ENCODE measurements around the gene COL28A1. TPM values are rescaled to one million over a fixed set of nuclear protein-coding genes. Genes with fewer than 3 reads are reported as not detected.

COL28A1 gene
- total and polyA plus RNA-seq, 2 donors = 5.3 to 9.7 TPM

DNA sequence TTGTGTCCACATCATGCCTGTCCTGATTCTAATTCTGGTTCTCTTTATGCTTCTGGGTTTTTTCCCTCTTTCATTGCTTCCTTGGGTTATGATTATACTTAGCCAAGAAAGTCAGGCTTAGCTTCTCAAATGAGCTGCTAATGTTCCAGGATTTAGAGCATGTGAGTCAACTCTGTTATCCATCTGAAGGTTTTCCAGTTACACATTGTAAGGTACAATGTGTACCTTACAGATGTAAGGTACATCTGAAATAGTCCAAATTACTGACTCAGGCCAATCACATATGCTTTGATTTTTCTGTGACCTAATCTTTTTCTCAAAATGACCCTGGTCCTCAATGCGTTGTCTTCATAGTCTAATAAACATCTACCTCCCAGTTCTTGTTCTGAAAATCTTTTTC lies 17.7 kb upstream of the COL28A1 start:
- Histone ChIP-seq H3K4me3 (ENCODE audit: low read depth, low read length) (no peak overlapping the region), H3K27ac (ENCODE audit: low read depth) (no peak overlapping the region), H3K4me1 (ENCODE audit: insufficient read depth) (no peaks in the 10 kb centered on the region), H3K36me3 (ENCODE audit: insufficient read depth) (no peaks in the 10 kb centered on the region)
- no peak for DNase-seq (ENCODE audit: extremely low spot score)
- WGBS = 83% methylated on average over 1 of the region's 1 CpG

DNA sequence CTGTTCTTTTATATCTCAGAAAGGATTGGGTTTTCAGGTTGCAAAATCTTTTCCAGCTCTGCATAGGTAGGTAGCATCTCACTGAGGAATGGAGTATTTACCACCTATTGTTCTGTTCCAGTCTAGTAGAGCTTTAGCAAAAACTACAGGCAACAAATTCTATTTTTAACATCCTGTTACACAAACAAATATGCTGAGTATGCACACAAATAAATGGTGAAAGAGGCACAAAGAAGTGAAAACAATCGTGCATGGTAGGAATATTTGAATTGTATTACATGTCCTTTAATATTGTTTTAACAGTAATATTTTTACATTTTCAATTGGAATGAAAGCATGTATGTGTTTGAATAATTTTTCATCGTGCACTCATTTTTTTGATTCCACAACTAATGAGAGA lies 16.5 kb upstream of the COL28A1 start:
- no peaks in the 10 kb centered on the region for H3K36me3 ChIP-seq (ENCODE audit: insufficient read depth)
- 77% methylated on average over 2 of the region's 2 CpGs for WGBS
- H3K4me1 ChIP-seq (ENCODE audit: insufficient read depth) = no peaks in the 10 kb centered on the region
- H3K4me3 ChIP-seq (ENCODE audit: low read depth, low read length) = no peak overlapping the region
- DNase-seq (ENCODE audit: extremely low spot score) = no peak
- H3K27ac ChIP-seq (ENCODE audit: low read depth) = no peak overlapping the region

GRCh38 chr7:7550663-7551062 lies 15.0 kb upstream of the COL28A1 start:
- 92% methylated on average over 3 of the region's 3 CpGs for WGBS
- Histone ChIP-seq H3K27ac (ENCODE audit: low read depth) (no peak overlapping the region), H3K4me1 (ENCODE audit: insufficient read depth) (no peaks in the 10 kb centered on the region), H3K4me3 (ENCODE audit: low read depth, low read length) (no peak overlapping the region), H3K36me3 (ENCODE audit: insufficient read depth) (no peaks in the 10 kb centered on the region)
- no peak for DNase-seq (ENCODE audit: extremely low spot score)

GRCh38 chr7:7548407-7548806 lies 12.7 kb upstream of the COL28A1 start:
- Histone ChIP-seq H3K4me3 (ENCODE audit: low read depth, low read length) (no peak overlapping the region), H3K4me1 (ENCODE audit: insufficient read depth) (no peaks in the 10 kb centered on the region), H3K27ac (ENCODE audit: low read depth) (no peak overlapping the region), H3K36me3 (ENCODE audit: insufficient read depth) (no peaks in the 10 kb centered on the region)
- WGBS = 83% methylated on average over 3 of the region's 3 CpGs
- no peak for DNase-seq (ENCODE audit: extremely low spot score)

DNA sequence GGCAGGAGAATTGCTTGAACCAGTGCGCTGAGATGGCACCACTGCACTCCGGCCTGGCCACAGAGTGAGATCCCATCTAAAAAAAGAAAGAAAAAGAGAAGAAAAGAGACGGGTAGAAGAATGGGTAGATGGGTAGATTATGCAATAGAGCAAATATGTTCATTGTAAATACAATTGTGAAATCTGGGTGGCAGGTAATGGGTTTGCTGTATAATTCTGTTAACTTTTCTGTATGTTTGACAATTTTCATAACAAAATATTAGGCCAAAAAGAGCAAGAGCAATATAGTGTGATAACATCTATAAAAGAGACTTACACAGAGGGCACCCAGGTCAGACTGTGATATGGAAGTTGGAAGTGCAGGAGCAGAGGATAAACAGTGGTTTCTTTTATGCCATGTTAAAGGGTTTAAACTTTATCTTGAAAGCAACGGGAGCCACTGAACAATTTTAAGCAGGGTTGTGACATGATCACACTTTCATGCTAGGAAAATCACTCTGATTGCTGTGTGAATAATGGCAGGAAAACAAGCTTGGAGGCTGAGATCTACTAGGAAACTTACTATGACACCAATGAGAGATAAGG lies 6.7 kb upstream of the COL28A1 start:
- no peaks in the 10 kb centered on the region for H3K36me3 ChIP-seq (ENCODE audit: insufficient read depth)
- H3K27ac ChIP-seq (ENCODE audit: low read depth) = no peak overlapping the region
- DNase-seq (ENCODE audit: extremely low spot score) = no peak
- 59% methylated on average over 4 of the region's 4 CpGs for WGBS
- H3K4me3 ChIP-seq (ENCODE audit: low read depth, low read length) = no peak overlapping the region
- H3K4me1 ChIP-seq (ENCODE audit: insufficient read depth) = no peaks in the 10 kb centered on the region

DNA sequence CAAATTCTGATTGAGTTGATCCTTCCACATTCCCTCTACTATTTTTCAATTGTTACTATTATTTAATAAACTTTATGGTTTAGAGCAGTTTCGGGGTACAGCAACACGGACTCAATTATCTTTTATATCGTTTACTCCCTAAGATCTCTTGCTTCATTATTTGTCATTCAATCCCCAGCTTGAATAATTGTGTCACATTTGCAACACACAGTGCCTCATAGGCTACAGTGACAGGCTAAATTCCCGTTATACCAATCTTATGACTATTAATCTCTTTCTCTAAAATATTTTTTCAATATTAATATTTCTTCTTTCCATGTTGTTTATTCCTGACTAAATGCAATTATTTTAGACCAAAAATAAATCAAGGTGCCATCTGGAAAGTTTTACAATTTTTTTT lies 4.0 kb upstream of the COL28A1 start:
- 86% methylated on average over 4 of the region's 4 CpGs for WGBS
- no peak overlapping the region for H3K4me3 ChIP-seq (ENCODE audit: low read depth, low read length)
- no peak for DNase-seq (ENCODE audit: extremely low spot score)
- no peak overlapping the region for H3K27ac ChIP-seq (ENCODE audit: low read depth)
- no peaks in the 10 kb centered on the region for H3K4me1 ChIP-seq (ENCODE audit: insufficient read depth)
- H3K36me3 ChIP-seq (ENCODE audit: insufficient read depth) = no peaks in the 10 kb centered on the region

- H3K4me1 ChIP-seq (ENCODE audit: insufficient read depth) = no peaks in the 10 kb centered on the region
- DNase-seq (ENCODE audit: extremely low spot score) = no peak
- no peak overlapping the region for H3K4me3 ChIP-seq (ENCODE audit: low read depth, low read length)
- no peak overlapping the region for H3K27ac ChIP-seq (ENCODE audit: low read depth)
- 75% methylated on average over 4 of the region's 4 CpGs for WGBS
- no peaks in the 10 kb centered on the region for H3K36me3 ChIP-seq (ENCODE audit: insufficient read depth)
Measured at GRCh38 chr7:7539152-7539551, 3.5 kb upstream of the COL28A1 start.

GRCh38 chr7:7537711-7538110 lies 2.0 kb upstream of the COL28A1 start:
- H3K36me3 ChIP-seq (ENCODE audit: insufficient read depth) = no peaks in the 10 kb centered on the region
- no peak for DNase-seq (ENCODE audit: extremely low spot score)
- no peak overlapping the region for H3K27ac ChIP-seq (ENCODE audit: low read depth)
- WGBS = 88% methylated on average over 2 of the region's 2 CpGs
- H3K4me1 ChIP-seq (ENCODE audit: insufficient read depth) = no peaks in the 10 kb centered on the region
- H3K4me3 ChIP-seq (ENCODE audit: low read depth, low read length) = no peak overlapping the region

DNA sequence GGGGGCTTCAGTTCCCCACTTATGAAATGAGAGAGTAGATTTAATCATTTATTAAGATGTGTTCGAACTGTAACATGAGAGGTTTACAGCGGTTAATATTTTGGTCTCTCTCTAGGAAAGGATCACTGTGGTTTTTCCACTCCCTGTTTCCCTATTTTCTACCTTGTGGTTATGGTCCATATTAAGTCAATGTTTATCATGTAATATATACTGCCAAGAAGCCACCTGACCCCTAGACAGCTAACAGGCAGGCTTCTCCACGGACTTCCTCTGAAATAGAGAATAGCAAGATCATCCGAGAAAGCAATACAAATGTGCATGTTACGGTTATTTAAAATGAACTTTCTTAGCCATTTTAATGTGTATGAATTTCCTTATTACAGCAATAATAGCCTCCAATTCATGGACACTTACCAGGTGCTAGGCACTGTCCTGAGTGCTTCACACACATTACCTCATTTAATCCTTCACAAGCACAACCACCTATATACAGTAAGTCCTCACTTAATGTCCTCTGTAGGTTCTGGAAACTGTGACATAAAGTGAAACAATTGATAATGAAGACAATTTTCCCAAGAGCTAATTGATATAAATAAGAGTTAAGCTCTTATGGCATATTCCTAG lies 835 bp upstream of the COL28A1 start:
- Histone ChIP-seq H3K27ac (ENCODE audit: low read depth) (no peak overlapping the region), H3K36me3 (ENCODE audit: insufficient read depth) (no peaks in the 10 kb centered on the region), H3K4me3 (ENCODE audit: low read depth, low read length) (no peak overlapping the region), H3K4me1 (ENCODE audit: insufficient read depth) (no peaks in the 10 kb centered on the region)
- 75% methylated on average over 5 of the region's 5 CpGs for WGBS
- no peak for DNase-seq (ENCODE audit: extremely low spot score)

DNA sequence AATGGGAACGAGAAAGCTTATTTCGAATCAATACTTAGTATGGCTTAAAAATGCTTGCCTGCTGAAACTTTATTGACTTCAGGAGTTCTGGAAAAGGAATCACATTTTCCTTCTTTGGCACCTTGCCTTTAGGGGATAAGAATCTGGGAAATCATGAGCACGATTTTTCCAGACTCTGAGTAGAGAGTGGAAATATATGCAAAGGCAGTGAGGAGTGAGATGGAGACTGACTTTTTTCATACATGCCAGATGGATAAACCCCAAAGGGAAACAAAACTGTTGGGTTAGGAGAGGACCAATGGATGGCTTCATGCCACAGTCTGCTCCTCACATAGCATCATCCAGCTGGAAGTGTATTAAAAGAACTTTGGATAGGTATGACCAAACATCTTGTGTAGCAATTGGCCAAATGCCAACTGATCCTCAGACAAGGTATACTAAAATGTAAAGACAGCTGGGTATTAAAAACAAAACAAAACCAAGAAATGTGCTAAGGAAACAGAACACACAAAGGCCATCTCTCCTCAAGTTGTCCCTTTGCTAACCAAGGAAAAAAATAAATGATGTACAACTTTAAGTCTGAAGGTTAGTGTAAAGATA lies 1.7 kb downstream of the COL28A1 start:
- DNase-seq (ENCODE audit: extremely low spot score) = no peak
- Histone ChIP-seq H3K27ac (ENCODE audit: low read depth) (no peak overlapping the region), H3K4me3 (ENCODE audit: low read depth, low read length) (no peak overlapping the region), H3K36me3 (ENCODE audit: insufficient read depth) (no peaks in the 10 kb centered on the region), H3K4me1 (ENCODE audit: insufficient read depth) (no peaks in the 10 kb centered on the region)
- 71% methylated on average over 3 of the region's 3 CpGs for WGBS

GRCh38 chr7:7529328-7529727 lies 6.3 kb downstream of the COL28A1 start:
- no peak overlapping the region for H3K4me3 ChIP-seq (ENCODE audit: low read depth, low read length)
- 85% methylated on average over 4 of the region's 4 CpGs for WGBS
- DNase-seq (ENCODE audit: extremely low spot score) = no peak
- no peaks in the 10 kb centered on the region for H3K4me1 ChIP-seq (ENCODE audit: insufficient read depth)
- no peaks in the 10 kb centered on the region for H3K36me3 ChIP-seq (ENCODE audit: insufficient read depth)
- no peak overlapping the region for H3K27ac ChIP-seq (ENCODE audit: low read depth)

DNA sequence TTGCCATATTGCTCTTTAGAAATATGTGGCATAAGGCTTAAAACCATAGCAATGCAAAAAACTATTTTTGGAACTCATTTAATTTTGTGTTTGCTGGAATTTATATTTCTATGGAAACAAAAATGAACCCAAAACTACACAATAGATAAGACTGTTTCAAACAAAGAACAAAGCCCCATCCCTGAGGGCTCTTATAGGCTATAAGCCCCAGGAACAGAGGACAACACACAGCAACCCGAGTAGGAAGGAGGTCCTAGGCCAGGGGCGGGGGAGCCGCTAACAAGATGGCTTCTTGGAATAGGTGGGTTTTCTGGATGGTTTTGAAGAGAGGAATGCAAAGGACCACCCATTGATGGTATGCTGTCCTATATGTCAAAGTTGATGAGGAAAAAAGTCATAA lies 8.6 kb downstream of the COL28A1 start:
- no peak overlapping the region for H3K27ac ChIP-seq (ENCODE audit: low read depth)
- WGBS = 82% methylated on average over 3 of the region's 3 CpGs

GRCh38 chr7:7526006-7526405 lies 9.7 kb downstream of the COL28A1 start:
- Histone ChIP-seq H3K4me1 (ENCODE audit: insufficient read depth) (no peaks in the 10 kb centered on the region), H3K27ac (ENCODE audit: low read depth) (no peak overlapping the region), H3K4me3 (ENCODE audit: low read depth, low read length) (no peak overlapping the region), H3K36me3 (ENCODE audit: insufficient read depth) (no peaks in the 10 kb centered on the region)
- 95% methylated on average over 2 of the region's 2 CpGs for WGBS
- no peak for DNase-seq (ENCODE audit: extremely low spot score)

More for the DNA sequence above, 8.6 kb downstream of the COL28A1 start:
- no peak for DNase-seq (ENCODE audit: extremely low spot score)
- Histone ChIP-seq H3K36me3 (ENCODE audit: insufficient read depth) (no peaks in the 10 kb centered on the region), H3K4me3 (ENCODE audit: low read depth, low read length) (no peak overlapping the region), H3K4me1 (ENCODE audit: insufficient read depth) (no peaks in the 10 kb centered on the region)

GRCh38 chr7:7524121-7524520 lies 11.6 kb downstream of the COL28A1 start:
- WGBS = 68% methylated on average over 3 of the region's 3 CpGs
- H3K4me1 ChIP-seq (ENCODE audit: insufficient read depth) = no peaks in the 10 kb centered on the region
- no peak for DNase-seq (ENCODE audit: extremely low spot score)

More at GRCh38 chr7:7524121-7524520, 11.6 kb downstream of the COL28A1 start:
- H3K27ac ChIP-seq (ENCODE audit: low read depth) = no peak overlapping the region
- H3K4me3 ChIP-seq (ENCODE audit: low read depth, low read length) = no peak overlapping the region
- no peaks in the 10 kb centered on the region for H3K36me3 ChIP-seq (ENCODE audit: insufficient read depth)

Measured in urinary bladder (tissue), 4 donors.